Suprapubic skin (tissue), 3 donors: ENCODE results near the gene LCT.

Source experiments
- EP300 ChIP-seq: sonication (generic); formaldehyde crosslinking; IDR thresholded peaks from one replicate; pipeline ENCODE4 v1.6.1; 2017; ENCODE audit warnings: antibody characterized with exemption
- POLR2A ChIP-seq, 2 donors: fragments of 450-650 bp; IDR thresholded peaks; one replicate each; pipeline ENCODE4 v1.6.1; 2017; ENCODE audit warnings: antibody characterized with exemption in 2 of 2, mild to moderate bottlenecking in 2 of 2, moderate library complexity in 2 of 2
- TF ChIP-seq, protein P1 (sequence below), 2 donors: fragments of 200-600 bp in 1 of 2; fragments of 450-650 bp in 1 of 2; sonication (generic) in 1 of 2; IDR thresholded peaks; one replicate each; pipeline ENCODE4 v1.5.1; 2016 to 2019; ENCODE audit warnings: antibody characterized with exemption in 2 of 2, mild to moderate bottlenecking in 1 of 2, moderate library complexity in 1 of 2

DNA sequence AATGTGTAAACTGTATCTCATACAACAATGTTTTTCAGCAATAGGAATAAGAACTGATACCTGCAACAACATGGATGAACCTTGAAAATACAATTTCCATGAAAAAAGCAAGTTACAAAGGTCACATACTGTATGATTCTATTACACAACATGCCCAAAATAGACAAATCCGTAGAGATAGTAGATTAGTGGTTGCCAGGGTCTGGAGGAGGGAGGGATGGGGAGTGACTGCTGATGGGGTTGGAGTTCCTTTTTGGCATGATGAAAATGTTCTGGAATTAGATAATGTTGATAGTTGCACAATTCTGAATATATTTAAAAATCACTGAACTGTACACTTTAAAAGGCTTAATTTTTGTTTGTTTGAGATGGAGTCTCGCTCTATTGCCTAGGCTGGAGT lies 61.6 kb downstream of the LCT start:
- TF ChIP-seq, protein P1, sequence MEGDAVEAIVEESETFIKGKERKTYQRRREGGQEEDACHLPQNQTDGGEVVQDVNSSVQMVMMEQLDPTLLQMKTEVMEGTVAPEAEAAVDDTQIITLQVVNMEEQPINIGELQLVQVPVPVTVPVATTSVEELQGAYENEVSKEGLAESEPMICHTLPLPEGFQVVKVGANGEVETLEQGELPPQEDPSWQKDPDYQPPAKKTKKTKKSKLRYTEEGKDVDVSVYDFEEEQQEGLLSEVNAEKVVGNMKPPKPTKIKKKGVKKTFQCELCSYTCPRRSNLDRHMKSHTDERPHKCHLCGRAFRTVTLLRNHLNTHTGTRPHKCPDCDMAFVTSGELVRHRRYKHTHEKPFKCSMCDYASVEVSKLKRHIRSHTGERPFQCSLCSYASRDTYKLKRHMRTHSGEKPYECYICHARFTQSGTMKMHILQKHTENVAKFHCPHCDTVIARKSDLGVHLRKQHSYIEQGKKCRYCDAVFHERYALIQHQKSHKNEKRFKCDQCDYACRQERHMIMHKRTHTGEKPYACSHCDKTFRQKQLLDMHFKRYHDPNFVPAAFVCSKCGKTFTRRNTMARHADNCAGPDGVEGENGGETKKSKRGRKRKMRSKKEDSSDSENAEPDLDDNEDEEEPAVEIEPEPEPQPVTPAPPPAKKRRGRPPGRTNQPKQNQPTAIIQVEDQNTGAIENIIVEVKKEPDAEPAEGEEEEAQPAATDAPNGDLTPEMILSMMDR (IDR thresholded peaks at IDR 0.05): no peak
- no peak for TF ChIP-seq POLR2A (IDR thresholded peaks at IDR 0.05)
- TF ChIP-seq EP300: no peak
